DMS53 (cell line): ENCODE data around the gene FBLN1.

Experiments used
- DNase-seq: peaks from one replicate; lab custom pipeline; 2025; lab: John Stamatoyannopoulos, UW

The FBLN1 gene

GRCh38 chr22:45504373-45505341 lies 2.0 kb downstream of the FBLN1 start:
- DNase-seq, result no peak

GRCh38 chr22:45505991-45506747 lies 3.5 kb downstream of the FBLN1 start:
- DNase-seq, result no peak

- no peak for DNase-seq
These were observed 4.2 kb downstream of the FBLN1 start for GRCh38 chr22:45506816-45507360.

- DNase-seq, result no peak
These were observed 5.1 kb downstream of the FBLN1 start for GRCh38 chr22:45507798-45508197.

GRCh38 chr22:45508814-45509213 lies 6.1 kb downstream of the FBLN1 start:
- DNase-seq, result no peak

- DNase-seq, result no peak
These were observed 7.9 kb downstream of the FBLN1 start for GRCh38 chr22:45510376-45511232.

- no peak for DNase-seq
These were observed 9.2 kb downstream of the FBLN1 start for GRCh38 chr22:45511847-45512261.

- no peak for DNase-seq
These were observed 9.7 kb downstream of the FBLN1 start for GRCh38 chr22:45512363-45512762.

- no peak for DNase-seq
These were observed 13.0 kb downstream of the FBLN1 start for GRCh38 chr22:45515676-45516075.

- no peak for DNase-seq
These were observed 13.5 kb downstream of the FBLN1 start for GRCh38 chr22:45516163-45516562.

GRCh38 chr22:45516923-45517675 lies 14.4 kb downstream of the FBLN1 start:
- no peak for DNase-seq

- DNase-seq, result no peak
These were observed 15.5 kb downstream of the FBLN1 start for GRCh38 chr22:45518136-45518535.

GRCh38 chr22:45518580-45518991 lies 15.9 kb downstream of the FBLN1 start:
- DNase-seq, result no peak

GRCh38 chr22:45521178-45521577 lies 18.5 kb downstream of the FBLN1 start:
- no peak for DNase-seq

GRCh38 chr22:45522462-45522861 lies 19.8 kb downstream of the FBLN1 start:
- DNase-seq, result no peak

GRCh38 chr22:45524157-45524556 lies 21.5 kb downstream of the FBLN1 start:
- DNase-seq, result no peak

GRCh38 chr22:45524966-45525365 lies 22.3 kb downstream of the FBLN1 start:
- no peak for DNase-seq

- DNase-seq, result no peak
These were observed 22.8 kb downstream of the FBLN1 start for GRCh38 chr22:45525480-45525879.

GRCh38 chr22:45526281-45526680 lies 23.6 kb downstream of the FBLN1 start:
- no peak for DNase-seq

- no peak for DNase-seq
These were observed 24.2 kb downstream of the FBLN1 start for GRCh38 chr22:45526768-45527360.

GRCh38 chr22:45527456-45527855 lies 24.8 kb downstream of the FBLN1 start:
- no peak for DNase-seq
